Stimulated activated CD8-positive, alpha-beta memory T cell treated with anti-CD3 and anti-CD28 coated beads, Interleukin-4, amount 100 ng/mL, for 48 hours (primary cell): Measurements from ENCODE around the gene IMMP2L.
"Not testable (repeated sequence)": the region's sequence is repeated elsewhere in the genome, so short reads cannot be mapped to it uniquely, and the experiment has no call there.

Experiments used
- DNase-seq: peaks from one replicate; pipeline ENCODE4 v3.0.0-alpha.2; 2020

The IMMP2L gene

DNA sequence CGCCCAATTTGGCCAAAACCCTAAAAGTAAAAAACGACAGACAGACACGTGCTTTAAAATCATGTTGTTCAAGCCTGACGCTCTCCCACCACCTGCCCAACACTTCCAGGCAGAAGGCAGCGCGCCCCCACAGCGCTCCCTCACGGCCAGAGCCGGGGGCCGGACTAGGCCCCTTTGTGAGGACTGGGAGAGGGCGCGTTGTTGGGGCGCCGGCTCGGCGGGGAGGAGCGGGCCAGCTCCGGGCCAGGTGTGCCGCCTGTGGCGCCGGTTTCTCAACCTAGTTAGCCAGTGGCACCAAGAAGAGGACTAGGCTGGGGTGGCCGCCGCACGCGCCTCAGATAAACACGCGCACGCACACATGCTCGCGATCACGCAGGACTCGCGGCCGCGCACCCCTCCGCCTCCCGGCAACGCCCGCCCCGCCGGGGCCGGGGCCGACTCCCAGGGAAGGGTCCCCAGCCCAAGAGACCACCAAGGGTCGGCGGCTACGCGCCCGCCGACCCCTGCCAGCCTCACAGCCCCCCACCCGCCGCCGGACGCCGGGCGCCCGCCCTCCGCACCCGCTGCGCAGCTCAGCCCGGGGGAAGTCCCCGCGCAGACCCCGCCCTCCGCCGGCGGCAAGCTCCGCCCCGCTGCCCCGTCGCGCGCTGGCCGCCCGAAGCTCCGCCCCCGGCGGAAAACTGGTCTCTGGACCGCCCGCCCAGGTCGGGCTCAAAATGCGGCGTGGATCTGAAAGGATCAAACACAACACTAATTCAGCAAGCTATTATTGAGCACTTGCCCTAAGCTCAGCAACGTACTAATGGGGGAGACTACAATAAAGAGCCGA lies at the start of gene IMMP2L:
Gene IMMP2L (minus strand): TSS at position 589 of the 829 bp plus-strand sequence.
- peak; percentile 94 for DNase-seq

DNA sequence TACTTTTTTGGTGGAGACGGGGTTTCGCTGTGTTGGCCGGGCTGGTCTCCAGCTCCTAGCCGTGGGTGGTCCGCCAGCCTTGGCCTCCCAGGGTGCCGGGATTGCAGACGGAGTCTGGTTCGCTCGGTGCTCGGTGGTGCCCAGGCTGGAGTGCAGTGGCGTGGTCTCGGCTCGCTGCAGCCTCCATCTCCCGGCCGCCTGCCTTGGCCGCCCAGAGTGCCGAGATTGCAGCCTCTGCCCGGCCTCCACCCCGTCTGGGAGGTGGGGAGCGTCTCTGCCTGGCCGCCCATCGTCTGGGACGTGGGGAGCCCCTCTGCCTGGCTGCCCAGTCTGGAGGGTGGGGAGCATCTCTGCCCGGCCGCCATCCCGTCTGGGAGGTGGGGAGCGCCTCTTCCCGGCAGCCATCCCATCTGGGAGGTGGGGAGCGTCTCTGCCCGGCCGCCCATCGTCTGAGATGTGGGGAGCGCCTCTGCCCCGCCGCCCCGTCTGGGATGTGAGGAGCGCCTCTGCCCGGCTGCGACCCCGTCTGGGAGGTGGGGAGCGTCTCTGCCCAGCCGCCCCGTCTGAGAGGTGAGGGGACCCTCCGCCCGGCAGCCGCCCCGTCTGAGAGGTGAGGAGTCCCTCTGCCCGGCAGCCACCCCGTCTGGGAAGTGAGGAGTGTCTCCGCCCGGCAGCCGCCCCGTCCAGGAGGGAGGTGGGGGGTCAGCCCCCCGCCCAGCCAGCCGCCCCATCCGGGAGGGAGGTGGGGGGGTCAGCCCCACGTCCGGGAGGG lies 47.4 kb upstream of the IMMP2L start:
- DNase-seq: not testable (repeated sequence)

GRCh38 chr7:111607621-111608020 lies 45.3 kb upstream of the IMMP2L start:
- no peak for DNase-seq

DNA sequence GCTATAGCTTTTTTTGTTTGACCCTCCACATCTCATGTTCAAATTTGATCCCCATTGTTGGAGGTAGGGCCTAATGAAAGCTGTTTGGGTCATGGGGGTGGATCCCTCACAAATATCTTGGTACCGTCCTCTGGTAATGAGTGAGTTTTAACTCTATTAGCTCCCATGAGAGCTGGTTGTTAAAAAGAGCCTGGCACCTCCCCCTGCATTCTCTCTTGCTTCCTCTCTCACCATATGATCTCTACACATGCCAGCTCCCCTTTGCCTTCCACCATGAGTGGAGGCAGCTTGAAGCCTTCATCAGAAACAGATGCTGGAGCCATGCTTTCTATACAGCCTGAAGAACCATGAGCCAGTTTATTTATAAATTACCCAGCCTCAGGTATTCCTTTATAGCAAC lies 43.0 kb upstream of the IMMP2L start:
- DNase-seq: no peak

GRCh38 chr7:111600091-111600490 lies 37.8 kb upstream of the IMMP2L start:
- no peak for DNase-seq

DNA sequence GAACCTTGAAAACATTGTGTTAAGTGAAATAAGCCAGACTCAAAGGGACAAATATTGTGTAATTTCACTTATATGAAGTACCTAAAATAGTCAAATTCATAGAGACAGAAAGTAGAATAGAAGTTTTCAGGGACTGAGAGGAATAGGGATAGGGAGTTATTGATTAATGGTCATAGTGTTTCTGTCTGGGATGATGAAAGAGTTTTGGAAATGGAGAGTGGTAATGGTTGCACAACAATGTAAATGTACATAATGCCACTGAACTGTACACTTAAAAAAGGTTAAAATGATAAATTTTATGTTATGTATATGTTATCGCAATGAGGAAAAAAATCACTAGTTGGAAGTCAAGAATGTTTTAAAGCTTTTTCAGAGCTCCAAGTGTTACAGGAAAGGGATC lies 33.5 kb upstream of the IMMP2L start:
- DNase-seq: no peak

DNA sequence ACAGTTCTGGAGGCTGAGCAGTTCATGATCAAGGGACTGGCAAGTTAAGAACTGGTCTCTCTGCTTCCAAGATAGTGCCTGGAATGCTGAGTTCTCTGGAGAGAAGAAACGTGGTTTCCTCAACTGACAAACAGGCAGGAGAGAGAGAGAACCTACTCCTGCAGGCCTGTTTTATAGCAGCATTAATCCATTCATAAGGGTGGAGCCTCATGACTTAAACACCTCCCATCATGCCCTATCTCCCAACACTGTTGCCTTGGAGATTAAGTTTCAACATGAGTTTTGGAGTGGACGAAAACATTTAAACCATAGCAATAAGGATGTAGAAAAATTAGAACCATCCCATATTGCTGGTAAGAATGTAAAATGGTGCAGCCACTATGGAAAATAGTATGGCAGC lies 32.3 kb upstream of the IMMP2L start:
- no peak for DNase-seq

- DNase-seq: no peak
Observed at GRCh38 chr7:111593343-111593742, 31.1 kb upstream of the IMMP2L start.

DNA sequence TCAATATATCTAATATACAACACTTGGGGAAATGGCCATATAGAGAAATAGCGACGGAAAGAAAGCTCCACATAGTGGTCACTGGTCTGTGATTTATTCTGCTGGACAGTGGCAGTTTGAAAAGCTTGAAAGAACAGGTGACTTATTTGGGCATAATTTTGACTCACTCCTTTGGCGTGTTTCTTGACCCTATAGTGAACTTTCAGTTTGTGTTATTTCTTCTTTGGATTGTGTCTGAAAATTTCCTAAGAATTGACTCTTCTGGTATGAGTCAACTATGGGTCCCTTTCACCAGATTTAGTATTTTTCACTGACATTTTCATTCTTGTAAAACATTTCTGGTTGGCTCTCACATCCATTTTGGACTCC lies 25.8 kb upstream of the IMMP2L start:
- no peak for DNase-seq

- no peak for DNase-seq
Observed at GRCh38 chr7:111587410-111588064, 25.2 kb upstream of the IMMP2L start.

- DNase-seq: no peak
Observed at GRCh38 chr7:111586711-111587409, 24.6 kb upstream of the IMMP2L start.

- DNase-seq: not testable (repeated sequence)
Observed at GRCh38 chr7:111581784-111582488, 19.6 kb upstream of the IMMP2L start.

GRCh38 chr7:111581207-111581606 lies 18.9 kb upstream of the IMMP2L start:
- DNase-seq: not testable (repeated sequence)

DNA sequence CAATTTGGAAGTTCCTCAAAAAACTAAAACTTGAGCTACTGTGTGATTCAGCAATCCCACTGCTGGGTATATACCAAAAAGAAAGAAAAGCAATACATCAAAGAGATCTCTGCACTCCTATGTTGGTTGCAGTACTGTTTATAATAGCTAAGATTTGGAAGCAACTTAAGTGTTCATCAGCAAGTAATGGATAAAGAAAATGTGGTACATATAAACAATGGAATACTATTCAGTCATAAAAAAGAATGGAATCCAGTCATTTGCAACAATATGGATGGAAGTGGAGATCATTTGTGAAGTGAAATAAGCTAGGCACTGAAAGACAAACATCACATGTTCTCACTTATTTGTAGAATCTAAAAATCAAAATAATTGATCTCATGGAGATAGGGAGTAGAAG lies 16.5 kb upstream of the IMMP2L start:
- DNase-seq: no peak

GRCh38 chr7:111571720-111572119 lies 9.4 kb upstream of the IMMP2L start:
- DNase-seq: no peak

DNA sequence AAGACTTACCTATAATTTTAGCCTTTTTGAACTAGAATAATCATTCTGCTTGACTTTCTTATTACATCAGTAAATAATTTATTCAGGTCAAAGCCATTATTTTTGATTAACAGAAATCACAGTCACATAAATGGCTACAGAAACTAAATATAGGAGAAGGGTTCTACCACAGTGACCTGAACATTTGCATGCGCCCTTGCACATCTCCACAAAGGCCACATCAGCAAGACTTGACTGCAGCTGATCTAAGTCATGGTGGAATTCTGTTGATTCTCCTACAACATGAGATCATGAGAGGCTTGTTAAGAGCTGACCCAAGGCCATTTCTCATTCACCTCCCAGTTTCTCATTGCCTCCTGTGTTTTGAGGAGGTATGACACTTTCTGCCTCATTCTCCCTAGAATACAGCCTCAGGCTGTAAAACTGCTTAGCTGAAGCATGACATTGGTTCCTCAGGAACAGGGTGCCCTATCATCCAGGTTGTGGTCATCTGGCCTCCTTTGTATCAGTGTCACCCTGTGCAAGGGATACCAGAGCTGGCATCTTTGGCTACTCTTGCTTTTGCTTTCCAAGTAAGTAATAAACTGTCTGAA lies 6.7 kb upstream of the IMMP2L start:
- DNase-seq: no peak

- no peak for DNase-seq
Observed at GRCh38 chr7:111568419-111568818, 6.1 kb upstream of the IMMP2L start.

DNA sequence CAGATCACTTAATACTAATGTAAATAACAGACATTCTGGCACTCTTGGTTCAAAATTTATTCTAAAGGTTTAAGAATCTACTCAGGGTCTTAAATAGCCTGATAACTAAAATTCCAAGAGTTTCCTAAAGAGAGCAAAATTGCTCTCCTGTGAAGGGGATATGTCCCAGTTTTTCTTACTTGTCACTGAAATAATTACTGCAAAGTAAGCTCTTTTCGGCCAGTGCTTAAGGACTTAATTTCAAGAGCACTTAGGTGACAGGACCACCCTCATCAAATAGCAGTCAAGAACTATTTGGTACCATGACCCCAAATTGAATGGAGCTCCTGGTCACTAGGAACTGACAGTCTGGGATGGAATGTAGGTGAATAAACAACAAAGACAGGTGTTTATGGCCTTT lies 1.8 kb upstream of the IMMP2L start:
- DNase-seq: no peak

DNA sequence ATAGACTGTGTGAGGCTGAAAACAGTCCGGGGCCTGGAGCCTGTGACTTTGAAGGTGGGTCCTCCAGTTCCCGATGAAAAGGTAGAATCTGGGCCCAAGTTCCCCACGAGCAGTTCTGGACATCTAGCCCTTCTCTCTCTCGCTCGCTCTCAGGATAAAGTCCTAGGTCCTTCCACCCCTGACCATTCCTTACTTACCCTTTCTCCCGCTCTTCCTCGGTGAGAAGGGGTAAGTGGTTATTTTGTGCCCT lies 713 bp downstream of the IMMP2L start:
- DNase-seq: peak; percentile 28

GRCh38 chr7:111560773-111561653 lies 1.3 kb downstream of the IMMP2L start:
- DNase-seq: no peak

- no peak for DNase-seq
Observed at GRCh38 chr7:111558991-111559390, 3.3 kb downstream of the IMMP2L start.
